Cardiac muscle cell (in vitro differentiated cells and primary cell): ENCODE results near the gene UGT2A2. TPM values are rescaled to one million over a fixed set of nuclear protein-coding genes. Genes with fewer than 3 reads are reported as not detected.

Experiments used
- DNase-seq, 2 donors: peaks; one replicate each; pipeline versions ENCODE4 v3.0.0 to v3.0.0-alpha.2; 2010 to 2017; ENCODE audit warnings: low read depth in 1 of 2, low spot score in 1 of 2
- H3K27ac ChIP-seq: fragments of 200-600 bp; sonication (generic); 2 replicates; pipeline ENCODE4 v1.5.1; 2016
- H3K27me3 ChIP-seq: fragments of 200-600 bp; sonication (generic); 2 replicates; pipeline ENCODE4 v1.6.0; 2016; ENCODE audit warnings: control low read depth
- H3K36me3 ChIP-seq: fragments of 200-600 bp; sonication (generic); 2 replicates; pipeline ENCODE4 v1.5.1; 2016; ENCODE audit warnings: control low read depth
- H3K4me1 ChIP-seq: fragments of 200-600 bp; sonication (generic); 2 replicates; pipeline ENCODE4 v1.8.1; 2017; ENCODE audit warnings: low read depth, mild to moderate bottlenecking, mixed run types
- H3K4me3 ChIP-seq: fragments of 200-600 bp; sonication (generic); 2 replicates; pipeline ENCODE4 v1.5.1; 2016; ENCODE audit warnings: mild to moderate bottlenecking
- H3K9me3 ChIP-seq: fragments of 200-600 bp; sonication (generic); 2 replicates; pipeline ENCODE4 v1.5.1; 2017; ENCODE audit warnings: low read depth, mild to moderate bottlenecking, control low read depth
- CTCF ChIP-seq: IDR thresholded peaks from 2 replicates; pipeline ENCODE4 v1.5.1; 2012; ENCODE audit warnings: low read depth, mild to moderate bottlenecking, low read length
- polyA plus RNA-seq: library from polyadenylated mRNA; unstranded; fragments of >200 nt; fragmentation: Nextera tagmentation; extraction: Ambion mirVana; gene quantifications from 2 replicates; pipeline ENCODE4 v1.2.1, GENCODE V29; 2016
- total RNA-seq: library from RNA; depleted of rRNA; stranded (reverse); fragments of >200 nt; gene quantifications from 2 replicates; pipeline ENCODE4 v1.2.3, GENCODE V29; 2016

The UGT2A2 gene
- total and polyA plus RNA-seq, 2 experiments from 2014 or later = not detected

- no peak for DNase-seq
- no peaks in the 10 kb centered on the region for H3K36me3 ChIP-seq
- H3K27me3 ChIP-seq = no peaks in the 10 kb centered on the region
- H3K27ac ChIP-seq = no peak overlapping the region
- H3K4me1 ChIP-seq = no peaks in the 10 kb centered on the region
- no peak overlapping the region for H3K4me3 ChIP-seq
- TF ChIP-seq CTCF = no peak
- H3K9me3 ChIP-seq = no peaks in the 10 kb centered on the region
Observed at GRCh38 chr4:69594382-69594781, 45.1 kb downstream of the UGT2A2 start.

GRCh38 chr4:69591364-69591763 lies 48.1 kb downstream of the UGT2A2 start:
- no peak overlapping the region for H3K4me3 ChIP-seq
- DNase-seq = no peak
- no peak for TF ChIP-seq CTCF
- no peaks in the 10 kb centered on the region for H3K9me3 ChIP-seq
- no peak overlapping the region for H3K27ac ChIP-seq
- no peaks in the 10 kb centered on the region for H3K27me3 ChIP-seq
- no peaks in the 10 kb centered on the region for H3K36me3 ChIP-seq
- no peaks in the 10 kb centered on the region for H3K4me1 ChIP-seq

- no peak overlapping the region for H3K27ac ChIP-seq
- no peak overlapping the region for H3K4me3 ChIP-seq
- no peak for DNase-seq
- H3K36me3 ChIP-seq = no peaks in the 10 kb centered on the region
- no peak for TF ChIP-seq CTCF
- H3K4me1 ChIP-seq = no peaks in the 10 kb centered on the region
- H3K9me3 ChIP-seq = no peaks in the 10 kb centered on the region
- no peaks in the 10 kb centered on the region for H3K27me3 ChIP-seq
Observed at GRCh38 chr4:69589884-69590283, 49.6 kb downstream of the UGT2A2 start.

GRCh38 chr4:69584135-69584534 lies 55.3 kb downstream of the UGT2A2 start:
- H3K4me1 ChIP-seq = no peaks in the 10 kb centered on the region
- H3K36me3 ChIP-seq = no peaks in the 10 kb centered on the region
- no peak for DNase-seq
- H3K9me3 ChIP-seq = no peaks in the 10 kb centered on the region
- TF ChIP-seq CTCF = no peak
- H3K4me3 ChIP-seq = no peak overlapping the region
- no peaks in the 10 kb centered on the region for H3K27me3 ChIP-seq
- no peak overlapping the region for H3K27ac ChIP-seq

GRCh38 chr4:69583543-69583942 lies 55.9 kb downstream of the UGT2A2 start:
- Histone ChIP-seq H3K27ac (no peak overlapping the region), H3K9me3 (no peaks in the 10 kb centered on the region), H3K27me3 (no peaks in the 10 kb centered on the region), H3K4me1 (no peaks in the 10 kb centered on the region), H3K4me3 (no peak overlapping the region), H3K36me3 (no peaks in the 10 kb centered on the region)
- DNase-seq = no peak
- TF ChIP-seq CTCF = no peak

- no peaks in the 10 kb centered on the region for H3K27me3 ChIP-seq
- no peaks in the 10 kb centered on the region for H3K4me1 ChIP-seq
- no peaks in the 10 kb centered on the region for H3K36me3 ChIP-seq
- TF ChIP-seq CTCF = no peak
- no peak overlapping the region for H3K4me3 ChIP-seq
- no peak for DNase-seq
- H3K27ac ChIP-seq = no peak overlapping the region
- no peaks in the 10 kb centered on the region for H3K9me3 ChIP-seq
Observed at GRCh38 chr4:69577245-69577644, 62.2 kb downstream of the UGT2A2 start.
